ENCODE measurements around the gene FANCC.

The FANCC gene

DNA sequence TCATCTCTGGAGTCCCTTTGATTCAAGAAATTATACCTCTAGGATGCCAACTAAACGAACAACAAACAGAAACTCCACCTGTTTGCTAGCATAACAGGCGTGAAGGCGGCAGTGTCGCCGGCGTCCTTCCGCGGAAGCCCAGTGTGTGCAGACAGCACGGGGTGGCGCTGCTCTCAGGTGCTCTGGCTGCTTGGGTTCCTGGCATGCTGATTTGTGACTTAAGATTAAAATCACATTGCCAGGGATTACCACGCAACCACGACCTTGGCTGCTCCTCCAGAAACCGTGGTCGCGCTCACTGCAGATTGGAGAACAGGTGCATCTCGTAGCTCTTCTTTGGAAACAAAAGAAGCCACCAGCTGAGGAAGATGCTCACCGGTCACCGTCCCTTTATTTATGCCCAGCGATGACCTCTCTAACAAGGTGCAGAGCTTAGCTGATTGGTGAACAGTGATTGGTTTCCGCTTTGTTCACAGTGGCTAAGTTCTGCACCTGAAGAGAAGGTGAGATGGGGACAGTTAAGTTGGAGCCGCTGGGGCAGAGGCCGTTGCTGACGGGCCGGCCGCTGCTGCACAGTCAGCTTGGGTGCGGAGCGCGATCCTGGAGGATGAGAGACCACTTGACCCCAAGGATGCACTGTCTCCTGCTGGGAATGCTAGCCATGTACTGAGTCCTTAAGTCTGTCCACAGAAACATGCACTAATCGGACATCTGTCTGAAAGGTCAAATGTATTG, 232.3 kb downstream of the FANCC start:
- TF ChIP-seq, protein P1, sequence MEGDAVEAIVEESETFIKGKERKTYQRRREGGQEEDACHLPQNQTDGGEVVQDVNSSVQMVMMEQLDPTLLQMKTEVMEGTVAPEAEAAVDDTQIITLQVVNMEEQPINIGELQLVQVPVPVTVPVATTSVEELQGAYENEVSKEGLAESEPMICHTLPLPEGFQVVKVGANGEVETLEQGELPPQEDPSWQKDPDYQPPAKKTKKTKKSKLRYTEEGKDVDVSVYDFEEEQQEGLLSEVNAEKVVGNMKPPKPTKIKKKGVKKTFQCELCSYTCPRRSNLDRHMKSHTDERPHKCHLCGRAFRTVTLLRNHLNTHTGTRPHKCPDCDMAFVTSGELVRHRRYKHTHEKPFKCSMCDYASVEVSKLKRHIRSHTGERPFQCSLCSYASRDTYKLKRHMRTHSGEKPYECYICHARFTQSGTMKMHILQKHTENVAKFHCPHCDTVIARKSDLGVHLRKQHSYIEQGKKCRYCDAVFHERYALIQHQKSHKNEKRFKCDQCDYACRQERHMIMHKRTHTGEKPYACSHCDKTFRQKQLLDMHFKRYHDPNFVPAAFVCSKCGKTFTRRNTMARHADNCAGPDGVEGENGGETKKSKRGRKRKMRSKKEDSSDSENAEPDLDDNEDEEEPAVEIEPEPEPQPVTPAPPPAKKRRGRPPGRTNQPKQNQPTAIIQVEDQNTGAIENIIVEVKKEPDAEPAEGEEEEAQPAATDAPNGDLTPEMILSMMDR (conservative IDR thresholded peaks at IDR 0.05; ENCODE audit: low read depth, low read length) = no peak
- DNase-seq (ENCODE audit: low read depth) = no peak

DNA sequence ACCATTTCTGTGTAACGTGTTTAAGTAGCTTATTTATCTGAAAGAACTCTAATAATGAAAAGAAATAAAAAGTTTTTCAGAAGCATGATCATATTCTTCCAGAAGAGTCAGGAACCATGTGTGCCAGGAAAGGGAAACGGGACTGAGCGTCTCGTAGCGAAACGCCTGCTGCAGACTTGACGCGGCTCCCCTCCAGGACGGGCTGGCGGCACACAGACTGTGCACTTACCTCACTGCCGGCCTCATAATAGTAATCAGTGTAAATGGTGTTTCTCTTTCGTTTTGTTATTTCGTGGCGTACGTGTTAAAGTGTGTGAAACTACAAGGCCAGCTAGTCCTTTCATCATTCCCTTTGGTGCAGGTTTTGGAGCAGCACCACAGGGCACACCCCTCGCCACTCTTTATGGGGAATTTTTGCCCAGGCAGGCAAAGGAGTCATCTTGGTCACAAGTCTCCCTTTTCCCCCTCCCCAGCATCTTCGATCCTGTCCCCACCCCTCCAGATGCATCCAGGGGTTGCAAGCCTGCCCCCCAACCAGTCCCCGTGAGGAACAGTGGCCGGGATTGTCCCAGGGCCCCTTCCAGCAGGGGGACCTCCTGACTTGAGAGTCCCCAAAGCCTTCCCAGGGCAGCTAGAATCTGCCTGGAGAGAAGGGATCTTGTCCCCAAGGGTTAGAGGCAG, 233.1 kb downstream of the FANCC start:
- TF ChIP-seq, protein P1 (conservative IDR thresholded peaks at IDR 0.05; ENCODE audit: low read depth, low read length) = no peak
- no peak overlapping the region for H3K4me3 ChIP-seq (ENCODE audit: low read length)
- no peak for DNase-seq (ENCODE audit: low read depth)

More for the DNA sequence above, 232.3 kb downstream of the FANCC start:
- H3K4me3 ChIP-seq (ENCODE audit: low read length) = no peak overlapping the region

DNA sequence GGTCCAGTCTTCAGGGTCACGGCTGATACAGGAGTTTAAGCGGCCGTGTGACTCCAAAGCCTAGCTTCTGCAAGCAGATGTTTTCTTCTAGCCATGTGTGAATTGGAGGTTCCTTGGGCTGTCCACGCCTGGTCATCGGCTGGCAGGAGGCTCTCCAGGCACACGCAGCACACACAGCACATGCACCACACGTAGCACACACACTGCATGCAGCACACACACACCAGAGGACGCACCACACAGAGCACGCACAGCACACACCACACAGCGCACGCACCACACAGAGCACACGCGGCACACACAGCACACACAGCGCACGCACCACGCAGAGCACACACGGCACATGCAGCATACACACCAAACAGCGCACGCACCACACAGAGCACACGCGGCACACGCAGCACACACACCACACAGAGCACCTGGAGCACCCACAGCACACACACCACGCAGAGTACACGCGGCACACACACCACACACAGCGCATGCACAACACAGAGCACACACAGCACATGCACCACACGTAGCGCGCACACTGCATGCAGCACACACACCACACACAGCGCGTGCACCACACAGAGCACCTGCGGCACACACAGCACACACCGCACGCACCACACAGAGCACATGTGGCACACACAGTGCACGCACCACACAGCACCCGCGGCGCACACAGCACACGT, 234.3 kb downstream of the FANCC start:
- H3K4me3 ChIP-seq (ENCODE audit: low read length) = no peak overlapping the region
- no peak for DNase-seq (ENCODE audit: low read depth)
- TF ChIP-seq, protein P1 (conservative IDR thresholded peaks at IDR 0.05; ENCODE audit: low read depth, low read length) = no peak

DNA sequence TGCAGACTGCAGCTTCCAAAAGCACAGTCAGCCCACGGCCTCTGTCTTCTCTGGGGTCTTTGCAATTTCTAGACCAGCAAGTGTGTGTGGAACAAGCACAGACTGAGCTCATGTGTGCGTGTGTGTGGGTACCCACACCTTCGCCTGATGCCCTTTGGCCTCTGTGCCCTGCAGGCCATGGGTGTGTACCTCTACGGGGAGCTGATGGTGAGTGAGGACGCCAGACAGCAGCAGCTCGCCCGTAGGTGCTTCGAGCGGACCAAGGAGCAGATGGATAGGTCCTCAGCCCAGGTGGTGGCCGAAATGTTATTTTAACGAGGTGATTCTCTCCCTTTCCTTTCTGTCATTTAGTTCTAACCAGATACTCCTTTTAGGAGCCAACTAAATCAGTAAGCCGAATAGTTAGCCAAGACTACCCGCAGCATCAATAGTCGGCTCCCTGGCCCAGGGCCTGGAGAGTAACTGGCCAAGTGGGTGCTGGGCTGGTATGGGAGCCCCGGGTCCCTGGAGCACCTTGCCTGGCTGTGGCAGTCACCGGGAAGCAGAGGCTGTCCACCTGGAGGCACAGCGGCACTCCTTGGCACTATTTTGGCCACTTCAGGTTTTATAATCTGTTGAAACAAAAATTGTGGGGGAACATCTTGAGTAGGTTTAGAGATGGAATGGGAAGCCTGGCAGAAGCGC, 235.0 kb downstream of the FANCC start:
- no peak overlapping the region for H3K4me3 ChIP-seq (ENCODE audit: low read length)
- TF ChIP-seq, protein P1 (conservative IDR thresholded peaks at IDR 0.05; ENCODE audit: low read depth, low read length) = no peak
- no peak for DNase-seq (ENCODE audit: low read depth)

DNA sequence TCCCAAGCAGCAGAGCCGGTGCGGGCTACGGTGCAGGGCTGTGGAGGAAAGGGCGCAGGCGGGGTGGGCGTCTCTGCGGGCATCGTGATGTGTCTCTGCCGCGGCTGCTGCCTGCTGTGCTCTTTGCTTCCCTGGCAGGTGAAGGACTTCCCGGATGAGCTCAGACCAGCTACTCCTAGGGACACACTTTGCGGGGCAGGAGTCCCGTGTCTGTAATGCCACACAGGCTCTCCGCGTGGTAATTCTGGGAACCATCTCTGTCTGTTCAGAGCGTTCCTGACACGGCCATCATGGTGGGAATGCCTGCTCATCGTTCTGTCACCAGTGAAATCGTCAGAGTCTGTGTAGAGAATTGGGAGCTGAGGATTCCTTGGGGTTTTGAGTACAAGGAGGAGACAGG, 235.5 kb downstream of the FANCC start:
- TF ChIP-seq, protein P1 (conservative IDR thresholded peaks at IDR 0.05; ENCODE audit: low read depth, low read length) = no peak
- H3K4me3 ChIP-seq (ENCODE audit: low read length) = no peak overlapping the region
- DNase-seq (ENCODE audit: low read depth) = no peak

DNA sequence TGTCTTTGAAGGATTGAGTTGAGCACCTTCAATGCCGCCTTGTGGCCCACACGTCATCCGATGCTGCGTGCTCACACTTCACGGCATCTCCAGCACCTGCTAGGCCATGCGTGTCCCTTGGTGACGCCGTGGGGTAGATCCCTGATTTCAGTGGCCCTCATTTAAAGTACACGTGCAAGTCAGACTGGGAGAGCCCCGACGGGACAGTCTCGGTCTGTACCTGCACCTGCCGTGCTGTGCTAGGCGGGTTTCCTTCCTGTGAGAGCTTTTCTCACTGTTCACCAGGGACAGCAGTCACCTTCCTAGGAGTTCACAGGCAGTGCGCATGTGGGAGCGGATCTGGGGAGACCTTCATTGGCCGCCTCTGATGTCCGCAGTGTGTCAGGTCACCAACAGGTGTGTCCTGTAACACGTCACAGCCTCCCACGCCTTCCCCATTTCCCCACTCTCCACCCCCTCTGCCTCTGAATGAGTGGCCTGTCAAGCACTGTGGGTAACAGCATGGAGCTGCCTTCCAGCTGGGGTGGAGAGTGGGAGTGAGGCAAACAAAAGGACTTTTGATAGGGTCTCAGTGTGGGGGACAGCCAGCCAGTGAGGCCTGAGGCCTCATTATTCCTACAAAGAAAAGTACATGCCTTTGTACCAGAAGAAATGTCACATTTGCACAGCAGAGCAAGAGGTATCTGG, 236.4 kb downstream of the FANCC start:
- no peak for DNase-seq (ENCODE audit: low read depth)
- H3K4me3 ChIP-seq (ENCODE audit: low read length) = no peak overlapping the region

More for the DNA sequence above, 236.4 kb downstream of the FANCC start:
- TF ChIP-seq, protein P1 (conservative IDR thresholded peaks at IDR 0.05; ENCODE audit: low read depth, low read length) = no peak

All from retinal pigment epithelial cell (primary cell).